HG03108 (cell line): ENCODE data around the gene C20orf144.
"Not testable (repeated sequence)": the region's sequence is repeated elsewhere in the genome, so short reads cannot be mapped to it uniquely, and the experiment has no call there.

Source experiments
- ATAC-seq: cut with Tn5 transposase; IDR thresholded peaks from one replicate; pipeline ENCODE4 v1.9.1; 2021; ENCODE audit warnings: moderate library complexity; ENCODE audit not compliant: unreplicated experiment

Gene C20orf144

DNA sequence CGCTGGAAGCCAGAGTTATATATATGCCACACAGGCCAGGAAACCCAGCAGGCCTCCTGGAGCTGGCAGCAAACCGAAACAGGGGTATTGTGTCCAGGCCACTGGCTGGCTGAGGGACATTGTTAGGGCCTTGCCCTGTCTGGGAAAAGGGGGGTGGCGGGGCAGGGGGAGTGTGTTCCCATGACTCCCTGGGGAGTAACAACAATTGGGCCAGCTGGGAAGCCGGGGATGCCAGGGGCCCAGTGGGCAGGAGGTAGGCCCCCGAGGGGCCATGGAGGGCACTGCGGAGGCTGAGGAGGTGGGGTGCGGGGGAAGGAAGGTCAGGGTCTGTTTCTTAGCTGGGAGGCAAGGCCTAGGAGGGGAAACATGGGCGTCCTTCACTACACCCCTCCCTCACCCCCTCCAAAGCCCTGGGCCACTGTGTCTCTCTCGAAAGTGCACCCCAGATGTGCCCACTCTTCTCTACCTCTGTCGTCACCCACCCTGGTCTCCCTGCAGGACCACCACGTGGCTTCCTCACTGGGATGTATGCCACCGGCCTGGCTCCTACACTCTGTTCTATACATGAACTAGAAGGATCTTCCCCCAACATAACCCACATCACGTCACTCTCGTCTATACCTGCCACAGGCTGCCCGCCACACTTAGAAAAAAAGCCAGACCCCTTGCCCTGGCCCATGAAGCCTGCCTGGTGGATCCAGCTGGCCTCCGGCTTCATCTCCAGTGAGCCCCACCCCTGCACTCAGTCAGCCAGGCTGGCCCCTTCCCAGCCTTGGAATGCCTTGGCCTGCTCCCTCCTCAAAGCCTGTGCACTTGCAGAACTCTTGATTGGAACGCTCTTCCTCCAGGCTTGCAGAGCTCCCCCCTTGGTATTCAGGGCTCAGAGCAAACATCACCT, 31.9 kb downstream of the C20orf144 start:
- no peak for ATAC-seq

DNA sequence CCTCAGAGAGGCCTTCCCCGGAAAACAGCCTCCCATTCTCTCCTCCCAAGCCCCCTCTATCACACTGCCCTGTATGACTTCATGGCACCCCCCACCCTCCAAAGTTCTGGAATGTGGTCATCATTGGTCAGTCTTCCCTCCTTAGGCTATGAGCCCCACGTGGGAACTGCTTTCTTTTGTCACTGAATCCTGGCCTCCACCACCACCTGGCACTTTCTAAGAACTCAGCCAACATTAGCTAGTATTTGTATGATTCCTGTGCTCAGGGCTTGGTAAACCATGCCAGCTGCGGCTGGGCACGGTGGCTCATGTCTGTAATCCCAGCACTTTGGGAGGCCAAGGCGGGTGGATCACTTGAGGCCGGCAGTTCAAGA, 32.5 kb downstream of the C20orf144 start:
- no peak for ATAC-seq

DNA sequence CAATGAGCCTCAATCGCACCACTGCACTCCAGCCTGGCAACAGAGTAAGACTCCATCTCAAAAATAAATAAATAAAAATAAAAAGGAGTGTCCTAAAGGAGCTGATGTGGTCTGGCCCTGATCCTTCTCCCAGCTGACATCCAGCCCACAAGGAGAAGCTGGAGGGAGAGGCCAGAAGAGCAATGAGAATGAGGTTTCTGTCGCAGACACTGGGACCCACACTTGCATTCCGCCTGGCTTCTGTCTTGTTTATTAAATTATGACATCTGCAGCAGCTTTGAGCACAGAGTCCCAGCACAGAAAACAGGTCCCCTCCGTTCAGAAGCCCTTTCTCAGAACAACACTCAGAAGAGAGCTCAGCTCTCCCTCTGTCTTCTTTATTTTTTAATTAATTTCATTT, 34.3 kb downstream of the C20orf144 start:
- ATAC-seq = no peak

DNA sequence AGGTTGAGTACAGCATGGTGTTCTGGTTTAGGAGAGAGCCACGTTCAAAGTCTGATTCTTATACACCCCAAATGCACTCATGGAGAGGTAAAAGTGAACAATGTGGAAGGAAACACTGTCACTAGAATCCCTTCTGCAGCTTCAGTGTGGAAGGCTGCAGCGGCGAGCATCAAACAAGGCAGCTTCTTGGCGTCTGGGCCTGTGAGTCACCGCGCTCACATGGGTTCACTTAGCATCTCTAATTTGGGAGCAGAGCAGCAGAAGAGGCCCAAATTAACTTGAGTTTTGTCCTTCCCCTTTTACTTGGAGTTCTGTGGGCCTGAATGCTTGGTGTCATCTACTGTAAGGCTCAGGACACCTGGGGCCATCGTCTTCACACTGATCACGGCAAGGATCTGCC, 35.0 kb downstream of the C20orf144 start:
- ATAC-seq = no peak

DNA sequence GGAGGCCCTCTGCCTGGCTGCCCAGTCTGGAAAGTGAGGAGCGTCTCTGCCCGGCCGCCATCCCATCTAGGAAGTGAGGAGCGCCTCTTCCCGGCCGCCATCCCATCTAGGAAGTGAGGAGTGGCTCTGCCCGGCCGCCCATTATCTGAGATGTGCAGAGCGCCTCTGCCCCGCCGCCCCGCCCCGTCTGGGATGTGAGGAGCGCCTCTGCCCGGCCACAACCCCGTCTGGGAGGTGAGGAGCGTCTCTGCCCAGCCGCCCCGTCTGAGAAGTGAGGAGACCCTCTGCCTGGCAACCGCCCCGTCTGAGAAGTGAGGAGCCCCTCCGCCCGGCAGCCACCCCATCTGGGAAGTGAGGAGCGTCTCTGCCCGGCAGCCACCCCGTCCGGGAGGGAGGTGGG, 36.8 kb downstream of the C20orf144 start:
- ATAC-seq = not testable (repeated sequence)

DNA sequence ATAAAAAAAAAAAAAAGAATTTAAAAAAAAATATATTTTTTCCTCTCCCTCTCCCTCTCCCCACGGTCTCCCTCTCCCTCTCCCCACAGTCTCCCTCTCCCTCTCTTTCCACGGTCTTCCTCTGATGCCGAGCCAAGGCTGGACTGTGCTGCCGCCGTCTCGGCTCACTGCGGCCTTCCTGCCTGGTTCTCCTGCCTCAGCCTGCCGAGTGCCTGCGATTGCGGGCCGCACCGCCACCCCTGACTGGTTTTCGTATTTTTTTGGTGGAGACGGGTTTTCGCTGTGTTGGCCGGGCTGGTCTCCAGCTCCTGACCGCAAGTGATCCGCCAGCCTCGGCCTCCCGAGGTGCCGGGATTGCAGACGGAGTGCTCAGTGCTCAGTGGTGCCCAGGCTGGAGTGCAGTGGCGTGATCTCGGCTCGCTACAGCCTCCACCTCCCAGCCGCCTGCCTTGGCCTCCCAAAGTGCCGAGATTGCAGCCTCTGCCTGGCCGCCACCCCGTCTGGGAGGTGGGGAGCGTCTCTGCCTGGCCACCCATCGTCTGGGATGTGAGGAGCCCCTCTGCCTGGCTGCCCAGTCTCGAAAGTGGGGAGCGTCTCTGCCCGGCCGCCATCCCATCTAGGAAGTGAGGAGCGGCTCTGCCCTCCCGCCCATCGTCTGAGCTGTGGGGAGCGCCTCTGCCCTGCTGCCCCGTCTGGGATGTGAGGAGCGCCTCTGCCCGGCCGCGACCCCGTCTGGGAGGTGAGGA, 38.7 kb downstream of the C20orf144 start:
- ATAC-seq = not testable (repeated sequence)

DNA sequence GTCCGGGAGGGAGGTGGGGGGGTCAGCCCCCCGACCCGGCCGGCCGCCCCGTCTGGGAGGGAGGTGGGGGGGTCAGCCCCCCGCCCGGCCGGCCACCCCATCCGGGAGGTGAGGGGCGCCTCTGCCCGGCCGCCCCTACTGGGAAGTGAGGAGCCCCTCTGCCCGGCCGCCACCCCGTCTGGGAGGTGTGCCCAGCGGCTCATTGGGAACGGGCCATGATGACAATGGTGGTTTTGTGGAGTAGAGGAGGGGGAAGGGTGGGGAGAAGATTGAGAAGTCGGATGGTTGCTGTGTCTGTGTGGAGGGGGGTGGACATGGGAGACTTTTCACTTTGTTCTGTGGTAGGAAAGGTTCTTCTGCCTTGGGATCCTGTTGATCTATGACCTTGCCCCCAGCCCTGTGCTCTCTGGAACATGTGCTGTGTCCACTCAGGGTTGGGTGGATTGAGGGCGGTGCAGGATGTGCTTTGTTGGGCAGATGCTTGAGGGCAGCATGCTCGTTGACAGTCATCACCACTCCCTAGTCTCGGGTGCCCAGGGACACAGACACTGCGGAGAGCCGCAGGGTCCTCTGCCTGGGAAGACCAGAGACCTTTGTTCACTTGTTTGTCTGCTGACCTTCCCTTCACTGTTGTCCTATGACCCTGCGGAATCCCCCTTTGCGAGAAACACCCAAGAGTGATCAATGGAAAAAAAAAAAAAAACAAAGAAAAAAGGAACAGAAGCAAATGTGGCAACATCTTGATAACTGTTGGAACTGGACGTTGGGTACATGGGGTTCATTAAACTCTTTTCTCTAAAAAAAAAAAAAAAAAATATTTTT, 39.7 kb downstream of the C20orf144 start:
- ATAC-seq = no peak

DNA sequence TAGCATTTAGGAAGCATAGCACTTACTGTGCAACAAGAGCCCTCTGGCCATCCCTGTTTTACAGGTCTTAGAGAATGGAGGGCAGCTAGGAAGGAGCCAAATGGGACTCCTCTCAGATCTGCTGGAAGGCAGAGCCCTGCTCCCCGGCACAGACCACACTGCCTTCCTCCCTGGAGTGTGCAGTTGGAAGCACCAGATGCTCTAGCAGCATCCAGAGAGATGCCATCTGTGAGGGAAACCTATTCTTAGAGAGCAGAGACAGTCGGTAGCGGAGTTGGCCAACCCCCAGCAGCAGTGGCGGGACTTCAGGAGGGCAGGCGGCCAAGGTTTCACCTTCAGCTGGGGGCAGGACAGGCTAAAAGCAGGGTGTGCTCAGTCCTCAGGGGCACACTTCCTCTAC, 40.7 kb downstream of the C20orf144 start:
- no peak for ATAC-seq

DNA sequence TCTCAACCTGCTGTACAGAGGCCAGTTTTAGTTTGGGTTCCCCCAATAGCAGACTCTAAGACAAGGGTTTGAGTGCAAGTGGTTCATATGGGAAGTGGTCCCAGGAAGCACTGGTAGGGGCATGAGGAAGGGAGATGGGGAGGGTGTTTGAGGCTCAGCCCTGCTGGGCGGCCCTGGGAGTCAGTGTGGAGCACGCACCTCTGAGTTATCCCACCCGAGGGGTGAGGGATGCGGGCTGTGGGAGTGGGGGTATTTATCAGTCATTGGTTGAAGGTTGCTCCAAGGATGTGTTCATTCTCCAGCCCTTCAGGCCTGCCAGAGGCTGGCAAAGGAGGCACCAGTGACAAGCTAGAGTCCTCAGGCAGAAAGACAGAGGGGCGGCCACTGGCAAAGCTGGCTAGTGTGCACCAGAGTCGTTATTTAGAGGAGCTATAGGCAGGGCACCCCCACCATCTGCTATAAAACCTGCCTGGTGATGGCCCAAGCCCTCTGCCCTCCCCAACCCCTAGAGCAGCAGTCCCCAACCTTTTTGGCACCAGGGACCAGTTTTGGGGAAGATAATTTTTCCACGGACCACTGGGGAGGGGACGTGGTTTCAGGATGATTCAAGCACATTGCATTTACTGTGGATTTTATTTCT, 41.5 kb downstream of the C20orf144 start:
- no peak for ATAC-seq

DNA sequence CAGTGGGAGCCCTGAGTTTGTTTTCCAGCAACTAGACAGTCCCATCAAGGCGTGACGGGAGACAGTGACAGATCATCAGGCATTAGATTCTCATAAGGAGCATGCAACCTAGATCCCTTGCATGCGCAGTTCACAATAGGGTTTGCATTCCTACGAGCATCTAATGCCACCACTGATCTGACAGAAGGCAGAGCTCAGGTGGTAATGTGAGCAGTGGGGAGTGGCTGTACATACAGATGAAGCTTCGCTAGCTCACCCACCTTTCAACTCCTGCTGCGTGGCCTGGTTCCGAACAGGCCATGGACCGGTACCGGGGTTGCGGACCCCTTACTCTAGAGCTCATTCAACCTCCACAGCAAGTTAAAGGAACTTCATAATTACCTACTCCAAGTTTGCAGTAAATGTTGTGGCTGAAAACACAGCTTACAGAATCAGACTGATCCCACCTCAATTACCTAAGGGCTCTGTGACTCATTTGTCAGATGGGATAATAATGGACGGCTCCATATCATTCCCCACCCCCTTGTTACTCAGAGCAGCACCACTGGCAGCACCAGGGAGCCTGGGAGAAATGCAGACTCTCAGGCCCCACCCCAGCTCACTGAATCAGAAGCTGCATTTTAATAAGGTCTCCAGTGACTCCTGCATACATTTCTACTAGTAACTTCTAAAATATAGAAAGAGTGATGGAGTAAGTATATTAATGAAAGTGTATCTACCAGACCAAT, 42.2 kb downstream of the C20orf144 start:
- ATAC-seq = no peak

DNA sequence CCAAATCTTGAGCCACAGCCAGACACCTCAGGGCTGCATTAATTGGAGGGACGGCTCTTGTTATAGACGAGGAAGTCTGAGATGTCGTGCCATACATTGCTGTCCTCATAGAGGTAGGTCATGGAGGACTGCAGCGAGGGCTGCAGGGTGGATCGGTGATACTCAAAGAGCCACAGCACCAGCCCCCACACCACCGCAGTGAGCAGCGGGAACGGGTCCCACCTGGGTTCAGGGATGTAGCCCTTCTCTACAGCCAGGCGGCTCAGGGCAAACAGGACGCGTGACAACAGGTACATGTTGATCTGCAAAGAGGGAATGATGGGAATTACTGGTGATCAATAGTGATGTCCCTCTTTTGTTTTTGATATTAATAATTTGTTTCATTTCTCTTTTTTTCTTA, 45.5 kb downstream of the C20orf144 start:
- ATAC-seq = no peak

DNA sequence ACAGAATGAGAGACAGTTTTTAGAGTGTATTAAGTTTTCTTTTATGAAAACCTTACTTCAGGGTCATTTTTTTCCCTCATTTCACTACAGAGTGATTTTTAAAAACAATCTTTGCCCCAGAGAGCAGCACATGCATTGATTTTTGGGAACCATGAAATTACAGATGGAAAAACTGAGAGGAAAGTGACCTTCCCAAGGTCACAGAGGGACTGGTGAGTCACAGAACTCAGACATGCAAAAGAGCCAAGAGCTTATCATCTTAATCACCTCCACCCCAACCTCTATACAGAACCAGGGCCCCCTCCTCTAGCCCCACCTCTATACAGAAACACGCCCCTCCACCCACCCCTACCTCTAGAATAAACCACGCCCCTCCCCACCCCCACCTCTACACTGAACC, 47.3 kb downstream of the C20orf144 start:
- ATAC-seq = no peak

DNA sequence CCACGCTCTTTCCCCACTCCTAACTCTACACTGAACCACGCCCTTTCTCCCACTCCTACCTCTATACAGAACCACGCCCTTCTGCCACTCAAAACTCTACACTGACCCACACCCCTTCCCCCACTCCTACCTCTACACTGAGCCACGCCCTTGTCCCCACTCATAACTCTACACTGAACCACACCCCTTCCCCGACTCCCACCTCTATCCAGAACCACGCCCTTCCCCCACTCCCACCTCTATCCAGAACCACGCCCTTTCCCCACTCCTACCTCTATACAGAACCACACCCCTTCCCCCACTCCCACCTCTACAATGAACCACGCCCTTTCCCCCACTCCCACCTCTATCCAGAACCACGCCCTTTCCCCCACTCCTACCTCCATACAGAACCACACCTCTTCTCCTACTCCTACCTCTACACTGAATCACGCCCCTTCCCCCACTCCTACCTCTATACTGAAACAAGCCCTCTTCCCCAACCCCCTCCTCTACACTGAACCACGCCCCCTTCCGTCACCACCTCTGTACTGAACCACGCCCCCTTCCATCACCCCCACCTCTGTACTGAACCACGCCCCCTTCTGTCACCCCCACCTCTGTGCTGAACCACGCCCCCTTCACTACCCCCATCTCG, 47.9 kb downstream of the C20orf144 start:
- ATAC-seq = no peak

DNA sequence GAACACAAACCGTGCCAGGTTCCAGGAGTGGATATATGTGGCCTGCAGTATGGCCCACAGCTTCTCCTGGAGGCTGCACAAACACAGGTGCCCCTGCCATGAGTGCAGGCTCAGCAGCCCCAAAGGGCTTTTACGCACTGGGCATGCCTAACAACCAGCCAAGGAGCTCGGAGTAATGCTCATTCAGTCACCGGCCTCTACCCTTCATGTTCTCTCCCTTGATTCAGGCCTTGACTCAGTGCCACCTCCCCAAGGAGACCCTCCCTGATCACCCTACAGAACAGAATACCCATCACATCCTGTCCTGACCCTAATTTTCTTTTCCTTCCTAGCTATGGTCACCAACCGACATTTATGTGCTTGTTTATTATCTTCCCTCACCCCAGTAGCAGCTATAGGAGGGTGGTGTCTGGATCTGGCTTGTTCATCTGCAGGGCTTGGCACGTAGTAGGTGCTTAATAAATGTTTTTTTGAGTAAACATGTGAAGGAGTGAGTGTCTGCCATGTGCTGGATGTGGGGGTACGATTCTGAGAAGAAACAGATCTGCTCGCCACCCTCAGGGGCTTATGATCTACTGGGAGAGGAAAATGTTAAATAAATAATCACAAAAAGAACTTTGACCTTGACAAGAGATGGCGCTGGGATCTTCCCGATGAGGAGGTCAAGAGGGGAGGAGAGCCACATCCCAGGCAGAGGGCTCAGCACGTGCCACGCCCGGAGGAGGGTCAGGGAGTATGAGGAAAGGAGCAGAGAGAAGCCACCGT, 48.7 kb downstream of the C20orf144 start:
- ATAC-seq = no peak

DNA sequence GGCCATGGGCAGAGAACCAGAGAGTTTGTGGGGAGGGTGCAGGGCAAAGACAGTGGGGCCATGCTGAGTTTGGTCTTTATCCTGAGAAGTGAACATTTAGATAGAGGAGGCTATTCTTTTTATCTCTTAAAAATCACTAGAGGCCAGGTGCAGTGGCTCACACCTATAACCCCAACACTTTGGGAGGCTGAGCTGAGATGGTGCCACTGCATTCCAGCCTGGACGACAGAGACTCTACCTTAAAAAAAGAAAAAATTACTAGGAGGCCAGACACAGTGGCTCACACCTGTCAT, 49.3 kb downstream of the C20orf144 start:
- ATAC-seq = no peak
